Gastroesophageal sphincter (tissue), 4 donors: Measurements from ENCODE around the gene TNNC2. TPM values are rescaled to one million over a fixed set of nuclear protein-coding genes. Genes with fewer than 3 reads are reported as not detected.
A peak's percentile ranks its signal among the peaks of the same experiment; 100 is the strongest.

Experiments used
- ATAC-seq: fragments of 150-250 bp; one replicate; pipeline ENCODE4 v1.9.1; 2016; ENCODE audit warnings: mild to moderate bottlenecking, moderate library complexity
- H3K27ac ChIP-seq, 4 donors: fragments of 200-600 bp; sonication (generic) in 3 of 4; 1 replicate in 3 of 4; 2 replicates in 1 of 4; pipeline ENCODE4 v1.5.1; 2016 to 2019
- H3K27me3 ChIP-seq: fragments of 200-600 bp; sonication (generic); one replicate; pipeline ENCODE4 v1.5.1; 2019
- H3K36me3 ChIP-seq, 2 donors: fragments of 200-600 bp; sonication (generic); one replicate each; pipeline ENCODE4 v1.5.1; 2019; ENCODE audit warnings: control low read depth in 1 of 2
- H3K4me1 ChIP-seq, 3 donors: fragments of 200-600 bp; sonication (generic); 1 replicate in 2 of 3; 2 replicates in 1 of 3; pipeline ENCODE4 v1.5.1; 2016 to 2019; ENCODE audit warnings: control low read depth in 2 of 3
- H3K4me3 ChIP-seq, 2 donors: fragments of 200-600 bp; sonication (generic); one replicate each; pipeline ENCODE4 v1.5.1; 2019; ENCODE audit warnings: mild to moderate bottlenecking in 1 of 2, moderate library complexity in 1 of 2
- H3K9me3 ChIP-seq, 3 donors: fragments of 200-600 bp; sonication (generic); one replicate each; pipeline ENCODE4 v1.5.1; 2017 to 2019; ENCODE audit warnings: control low read depth in 2 of 3
- CTCF ChIP-seq, 4 experiments: fragments of 200-600 bp in 2 of 4; fragments of 450-650 bp in 2 of 4; sonication (generic) in 1 of 4; IDR thresholded peaks; one replicate each; pipeline ENCODE4 v1.5.1; 2017 to 2019; ENCODE audit warnings: antibody characterized with exemption in 4 of 4, mild to moderate bottlenecking in 2 of 4, moderate library complexity in 2 of 4
- EP300 ChIP-seq: sonication (generic); formaldehyde crosslinking; IDR thresholded peaks from one replicate; pipeline ENCODE4 v1.6.1; 2017; ENCODE audit warnings: antibody characterized with exemption, mild to moderate bottlenecking
- POLR2A ChIP-seq, 2 donors: fragments of 450-650 bp; IDR thresholded peaks; one replicate each; pipeline ENCODE4 v1.6.1; 2017; ENCODE audit warnings: antibody characterized with exemption in 2 of 2, mild to moderate bottlenecking in 2 of 2, moderate library complexity in 1 of 2
- POLR2AphosphoS5 ChIP-seq: sonication (generic); formaldehyde crosslinking; IDR thresholded peaks from one replicate; pipeline ENCODE4 v1.6.1; 2017; ENCODE audit warnings: antibody characterized with exemption
- WGBS, 2 donors: methylation state at CpG; one replicate each; pipeline ENCODE4 v1.1.5; 2018; ENCODE audit warnings: low coverage in 1 of 2; 5-methylcytosine and 5-hydroxymethylcytosine counted together
- total RNA-seq, 4 donors: library from RNA; depleted of rRNA; stranded (reverse); fragments of >200 nt; gene quantifications; one replicate each; pipeline ENCODE4 v1.1.0, GENCODE V29; 2016

TNNC2 gene
- total RNA-seq, 4 donors from 2014 or later: 1.0 to 6.3 (median 1.3) TPM; not detected in 1

- TF ChIP-seq EP300 (no peak), CTCF (IDR thresholded peaks at IDR 0.05) (no peak), POLR2A (IDR thresholded peaks at IDR 0.05) (no peak), POLR2AphosphoS5 (no peak)
- no peaks in the 10 kb centered on the region for H3K9me3 ChIP-seq
- H3K27me3 ChIP-seq: no peaks in the 10 kb centered on the region
- 20 to 49% methylated on average over 5 to 9 of the region's 19 CpGs for WGBS, 2 donors
- H3K4me1 ChIP-seq: peaks cover 0 to 23% (median 7%) of the 10 kb centered on the region in 3 donors
- peak overlapping the region; percentile 59 to 61 for H3K4me3 ChIP-seq
- peak overlapping the region; percentile 52 to 95 (median 88) for H3K27ac ChIP-seq
- no peak for ATAC-seq
- H3K36me3 ChIP-seq: peaks cover 0 to 39% of the 10 kb centered on the region in 2 donors
Observed at GRCh38 chr20:45792317-45793118, 34.6 kb downstream of the TNNC2 start.

DNA sequence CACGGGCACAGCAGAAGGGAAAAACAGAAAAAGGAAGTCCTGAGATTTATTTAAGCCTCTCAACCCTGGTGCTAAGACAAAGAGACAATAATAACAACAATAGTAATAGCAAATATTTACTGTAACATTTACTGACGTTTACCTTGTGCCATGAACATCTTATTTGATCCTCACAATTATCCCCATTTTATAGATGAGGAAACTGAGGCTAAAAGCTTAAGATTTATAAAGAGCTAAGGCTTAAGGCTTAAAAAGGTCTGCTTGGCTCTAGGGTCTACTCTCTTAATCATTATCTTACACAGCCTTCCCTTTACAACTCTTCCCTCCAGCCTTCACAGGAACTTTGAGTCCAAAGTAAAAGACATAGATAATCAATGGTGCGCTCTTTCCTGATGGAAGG is 38.8 kb downstream of the TNNC2 start:
- no peak for TF ChIP-seq POLR2A (IDR thresholded peaks at IDR 0.05)
- ATAC-seq: no peak
- H3K4me3 ChIP-seq: no peak overlapping the region
- H3K27me3 ChIP-seq: no peaks in the 10 kb centered on the region
- no peaks in the 10 kb centered on the region for H3K9me3 ChIP-seq
- H3K4me1 ChIP-seq: peaks cover 0 to 25% (median 7%) of the 10 kb centered on the region in 3 donors
- WGBS, 2 donors: 59 to 83% methylated on average over 2 to 3 of the region's 3 CpGs
- peaks cover 0 to under 1% of the 10 kb centered on the region in 2 donors for H3K36me3 ChIP-seq
- no peak overlapping the region for H3K27ac ChIP-seq

- no peak for ATAC-seq
- Histone ChIP-seq H3K4me1 (peaks cover 12 to 51% (median 20%) of the 10 kb centered on the region in 3 donors), H3K4me3 (no peak overlapping the region), H3K27me3 (no peaks in the 10 kb centered on the region), H3K36me3 (no peaks in the 10 kb centered on the region), H3K9me3 (no peaks in the 10 kb centered on the region), H3K27ac (peak overlapping the region in 3 of 4 donors; percentile 54 to 70 (median 62))
- TF ChIP-seq POLR2A (IDR thresholded peaks at IDR 0.05): no peak
- TF ChIP-seq CTCF (IDR thresholded peaks at IDR 0.05): no peak
- no peak for TF ChIP-seq EP300
- no peak for TF ChIP-seq POLR2AphosphoS5
- 80 to 83% methylated on average over 1 to 2 of the region's 6 CpGs for WGBS, 2 donors
Observed at GRCh38 chr20:45783656-45784294, 43.3 kb downstream of the TNNC2 start.

- no peak for ATAC-seq
- H3K4me1 ChIP-seq: peaks cover 18 to 60% (median 27%) of the 10 kb centered on the region in 3 donors
Observed at GRCh38 chr20:45782890-45783289, 44.2 kb downstream of the TNNC2 start.

More at GRCh38 chr20:45782890-45783289, 44.2 kb downstream of the TNNC2 start:
- Histone ChIP-seq H3K27ac (peak overlapping the region in 1 of 4 donors; percentile 96), H3K4me3 (no peak overlapping the region), H3K9me3 (no peaks in the 10 kb centered on the region), H3K27me3 (no peaks in the 10 kb centered on the region), H3K36me3 (no peaks in the 10 kb centered on the region)
- no peak for TF ChIP-seq POLR2A (IDR thresholded peaks at IDR 0.05)
- TF ChIP-seq CTCF (IDR thresholded peaks at IDR 0.05): no peak
- WGBS, 2 donors: 66 to 95% methylated on average over 3 of the region's 4 CpGs
